ENCODE measurements around the gene ABCA1. TPM values are rescaled to one million over a fixed set of nuclear protein-coding genes. Genes with fewer than 3 reads are reported as not detected.
A peak's percentile ranks its signal among the peaks of the same experiment; 100 is the strongest.

ABCA1 gene
- total and polyA plus RNA-seq, 12 donors: 1.3 to 35.0 (median 11.3) TPM

GRCh38 chr9:104905931-104906330 is 22.0 kb downstream of the ABCA1 start:
- peak in 3 of 8 donors; percentile 15 to 27 (median 21) for ATAC-seq
- Histone ChIP-seq H3K4me3 (no peak overlapping the region), H3K4me1 (peaks cover 15 to 93% (median 76%) of the 10 kb centered on the region in 9 donors), H3K36me3 (peaks cover 0 to 34% (median 0%) of the 10 kb centered on the region in 9 donors), H3K9me3 (no peaks in the 10 kb centered on the region), H3K27ac (peak overlapping the region in 6 of 10 donors; percentile 24 to 82 (median 70)), H3K27me3 (no peaks in the 10 kb centered on the region)
- TF ChIP-seq, protein P1, sequence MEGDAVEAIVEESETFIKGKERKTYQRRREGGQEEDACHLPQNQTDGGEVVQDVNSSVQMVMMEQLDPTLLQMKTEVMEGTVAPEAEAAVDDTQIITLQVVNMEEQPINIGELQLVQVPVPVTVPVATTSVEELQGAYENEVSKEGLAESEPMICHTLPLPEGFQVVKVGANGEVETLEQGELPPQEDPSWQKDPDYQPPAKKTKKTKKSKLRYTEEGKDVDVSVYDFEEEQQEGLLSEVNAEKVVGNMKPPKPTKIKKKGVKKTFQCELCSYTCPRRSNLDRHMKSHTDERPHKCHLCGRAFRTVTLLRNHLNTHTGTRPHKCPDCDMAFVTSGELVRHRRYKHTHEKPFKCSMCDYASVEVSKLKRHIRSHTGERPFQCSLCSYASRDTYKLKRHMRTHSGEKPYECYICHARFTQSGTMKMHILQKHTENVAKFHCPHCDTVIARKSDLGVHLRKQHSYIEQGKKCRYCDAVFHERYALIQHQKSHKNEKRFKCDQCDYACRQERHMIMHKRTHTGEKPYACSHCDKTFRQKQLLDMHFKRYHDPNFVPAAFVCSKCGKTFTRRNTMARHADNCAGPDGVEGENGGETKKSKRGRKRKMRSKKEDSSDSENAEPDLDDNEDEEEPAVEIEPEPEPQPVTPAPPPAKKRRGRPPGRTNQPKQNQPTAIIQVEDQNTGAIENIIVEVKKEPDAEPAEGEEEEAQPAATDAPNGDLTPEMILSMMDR (IDR thresholded peaks at IDR 0.05): no peak
- WGBS, 2 donors: 13 to 15% methylated on average over 2 of the region's 2 CpGs
- intact Hi-C loops (cut with DNase I): no loop called here
- no peak for DNase-seq

GRCh38 chr9:104905153-104905901 is 22.6 kb downstream of the ABCA1 start:
- peaks cover 15 to 93% (median 76%) of the 10 kb centered on the region in 9 donors for H3K4me1 ChIP-seq
- peaks cover 0 to 40% (median 0%) of the 10 kb centered on the region in 9 donors for H3K36me3 ChIP-seq
- H3K9me3 ChIP-seq: no peaks in the 10 kb centered on the region
- H3K27me3 ChIP-seq: no peaks in the 10 kb centered on the region
- 61 to 63% methylated on average over 4 of the region's 4 CpGs for WGBS, 2 donors
- ATAC-seq: no peak
- no peak for DNase-seq
- H3K27ac ChIP-seq: peak overlapping the region in 6 of 10 donors; percentile 24 to 82 (median 70)
- TF ChIP-seq, protein P1 (IDR thresholded peaks at IDR 0.05): no peak
- no peak overlapping the region for H3K4me3 ChIP-seq
- intact Hi-C loops (cut with DNase I): no loop called here

DNA sequence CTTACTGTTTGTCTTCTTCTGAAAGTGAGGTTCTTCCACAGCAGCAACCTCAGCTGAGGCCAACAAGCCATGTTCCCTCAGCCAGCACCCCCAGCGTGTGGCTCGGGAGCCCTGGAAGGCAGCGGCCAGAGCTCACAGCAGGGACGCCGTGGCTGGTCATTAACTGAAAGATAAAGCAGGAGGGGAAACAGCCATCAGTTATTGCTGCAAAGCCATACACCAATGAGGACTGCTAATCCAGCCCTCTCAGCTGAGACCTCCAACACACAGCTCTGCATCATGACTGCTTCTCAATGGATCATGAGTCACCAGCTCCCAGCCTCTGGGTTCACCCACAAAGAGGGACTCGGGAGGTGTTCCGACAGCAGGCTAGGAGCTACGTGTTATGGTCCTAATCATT is 24.3 kb downstream of the ABCA1 start:
- TF ChIP-seq, protein P1 (IDR thresholded peaks at IDR 0.05): no peak
- Histone ChIP-seq H3K4me3 (no peak overlapping the region), H3K4me1 (peaks cover 10 to 83% (median 70%) of the 10 kb centered on the region in 9 donors), H3K9me3 (no peaks in the 10 kb centered on the region), H3K27me3 (no peaks in the 10 kb centered on the region), H3K27ac (no peak overlapping the region), H3K36me3 (peaks cover 0 to 57% (median 0%) of the 10 kb centered on the region in 9 donors)
- DNase-seq: no peak
- intact Hi-C loops (cut with DNase I): no loop called here
- no peak for ATAC-seq
- 77 to 85% methylated on average over 8 of the region's 8 CpGs for WGBS, 2 donors

DNA sequence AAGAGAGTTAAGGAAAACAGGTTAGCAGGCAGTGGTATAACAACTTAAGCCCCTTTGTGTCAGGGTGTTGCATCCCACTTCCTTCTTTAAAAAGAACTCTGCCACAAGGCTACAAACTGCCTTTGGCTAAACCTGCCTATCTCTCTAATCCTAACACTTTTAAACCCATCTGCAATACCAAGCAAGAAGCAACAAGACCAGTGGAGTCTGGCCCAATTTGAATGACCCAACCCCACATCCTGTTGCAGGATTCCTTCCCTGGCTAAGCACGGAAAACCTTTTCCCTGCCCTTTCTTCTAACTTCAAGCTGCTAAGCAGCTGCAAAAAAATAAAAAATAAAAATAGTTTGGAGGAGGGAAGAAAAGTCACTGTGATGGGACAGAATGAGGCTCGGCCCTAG is 27.1 kb downstream of the ABCA1 start:
- peaks cover 0 to 67% (median 58%) of the 10 kb centered on the region in 9 donors for H3K4me1 ChIP-seq
- TF ChIP-seq, protein P1 (IDR thresholded peaks at IDR 0.05): no peak

More for the DNA sequence above, 27.1 kb downstream of the ABCA1 start:
- H3K4me3 ChIP-seq: no peak overlapping the region
- intact Hi-C loops (cut with DNase I): no loop called here
- ATAC-seq: no peak
- no peaks in the 10 kb centered on the region for H3K27me3 ChIP-seq
- H3K36me3 ChIP-seq: peaks cover 0 to 75% (median 0%) of the 10 kb centered on the region in 9 donors
- H3K9me3 ChIP-seq: no peaks in the 10 kb centered on the region
- 71% methylated on average over 2 of the region's 2 CpGs for WGBS, 2 donors
- peak overlapping the region in 2 of 10 donors; percentile 4 to 26 for H3K27ac ChIP-seq
- DNase-seq: no peak
